PC-9 (cell line): ENCODE data around the gene OR1M1. TPM values are rescaled to one million over a fixed set of nuclear protein-coding genes. Genes with fewer than 3 reads are reported as not detected.
"Not testable (repeated sequence)": the region's sequence is repeated elsewhere in the genome, so short reads cannot be mapped to it uniquely, and the experiment has no call there.

ENCODE experiments used
- BruUV-seq: library from RNA; stranded (reverse); fragments of 400-500 nt; replicated peaks from 2 replicates; lab custom pipeline; 2021; lab: Mats Ljungman, UMichigan
- CTCF ChIA-PET: fragments of 300-600 bp; sonication (Branson Sonifier 250); formaldehyde crosslinking; loops from one replicate; lab custom pipeline; 2022; ENCODE audit warnings: antibody characterized with exemption; lab: Charles Lee
- POLR2A ChIA-PET: fragments of 300-600 bp; sonication (Branson Sonifier 250); formaldehyde crosslinking; loops from one replicate; lab custom pipeline; 2022; ENCODE audit warnings: antibody characterized with exemption; ENCODE audit not compliant: unreplicated experiment; lab: Charles Lee
- DNase-seq, 2 experiments: peaks; one replicate each; pipeline versions ENCODE4 v3.0.0 to v3.0.0-alpha.2; 2015 to 2022; ENCODE audit warnings: mixed read lengths in 1 of 2
- H2AFZ ChIP-seq: fragments of 200-600 bp; sonication (generic); 2 replicates; pipeline ENCODE4 v1.8.1; 2017; ENCODE audit warnings: antibody characterized with exemption
- H3F3A ChIP-seq: fragments of 200-600 bp; sonication (generic); 2 replicates; pipeline ENCODE4 v1.8.1; 2017; ENCODE audit warnings: antibody characterized with exemption, mild to moderate bottlenecking, low read depth; ENCODE audit not compliant: insufficient read depth
- H3K27ac ChIP-seq: fragments of 200-600 bp; sonication (generic); 2 replicates; pipeline ENCODE4 v1.6.1; 2016; ENCODE audit warnings: mixed run types
- H3K27me3 ChIP-seq: fragments of 200-600 bp; sonication (generic); 2 replicates; pipeline ENCODE4 v1.6.1; 2016; ENCODE audit warnings: low read depth, mixed run types; ENCODE audit not compliant: insufficient read depth
- H3K36me3 ChIP-seq: fragments of 200-600 bp; sonication (generic); 2 replicates; pipeline ENCODE4 v1.6.1; 2016; ENCODE audit warnings: low read depth, mixed run types
- H3K4me1 ChIP-seq: fragments of 200-600 bp; sonication (generic); replicated peaks from 2 replicates; pipeline ENCODE4 v1.6.1; 2016; ENCODE audit warnings: mixed run types; ENCODE audit not compliant: insufficient read depth
- H3K4me2 ChIP-seq: fragments of 200-600 bp; sonication (generic); 2 replicates; pipeline ENCODE4 v1.6.1; 2017; ENCODE audit warnings: mixed run types
- H3K4me3 ChIP-seq: fragments of 200-600 bp; sonication (generic); 2 replicates; pipeline ENCODE4 v1.6.1; 2016; ENCODE audit warnings: mixed run types
- H3K79me2 ChIP-seq: fragments of 200-600 bp; sonication (generic); 2 replicates; pipeline ENCODE4 v1.6.1; 2017; ENCODE audit warnings: low read depth, mixed run types
- H3K9me2 ChIP-seq: fragments of 200-600 bp; sonication (generic); 2 replicates; pipeline ENCODE4 v1.8.1; 2017; ENCODE audit warnings: mild to moderate bottlenecking; ENCODE audit not compliant: insufficient read depth
- H3K9me3 ChIP-seq: fragments of 200-600 bp; sonication (generic); 2 replicates; pipeline ENCODE4 v1.8.1; 2016; ENCODE audit warnings: low read depth; ENCODE audit not compliant: insufficient read depth
- H4K20me1 ChIP-seq: fragments of 200-600 bp; sonication (generic); 2 replicates; pipeline ENCODE4 v1.8.1; 2017; ENCODE audit not compliant: insufficient read depth
- EZH2 ChIP-seq: fragments of 200-600 bp; sonication (generic); IDR thresholded peaks from 2 replicates; pipeline ENCODE4 v1.8.0; 2017; ENCODE audit warnings: antibody characterized with exemption, low read depth
- intact Hi-C: fragments of 100-400 bp; cut with micrococcal nuclease; formaldehyde crosslinking; loops from one replicate; pipeline ENCODE4 v1.10.0; 2022; ENCODE audit not compliant: unreplicated experiment
- total RNA-seq: library from RNA; stranded (reverse); gene quantifications from 2 replicates; pipeline ENCODE4 v1.2.3, GENCODE V29; 2021
- TF ChIP-seq, protein P1 (sequence below): fragments of 200-600 bp; sonication (generic); conservative IDR thresholded peaks from 2 replicates; pipeline ENCODE4 v1.6.1; 2017; ENCODE audit warnings: mixed run types, antibody characterized with exemption, mild to moderate bottlenecking, moderate library complexity

The OR1M1 gene
- total RNA-seq, 1 experiment from 2014 or later = not detected

DNA sequence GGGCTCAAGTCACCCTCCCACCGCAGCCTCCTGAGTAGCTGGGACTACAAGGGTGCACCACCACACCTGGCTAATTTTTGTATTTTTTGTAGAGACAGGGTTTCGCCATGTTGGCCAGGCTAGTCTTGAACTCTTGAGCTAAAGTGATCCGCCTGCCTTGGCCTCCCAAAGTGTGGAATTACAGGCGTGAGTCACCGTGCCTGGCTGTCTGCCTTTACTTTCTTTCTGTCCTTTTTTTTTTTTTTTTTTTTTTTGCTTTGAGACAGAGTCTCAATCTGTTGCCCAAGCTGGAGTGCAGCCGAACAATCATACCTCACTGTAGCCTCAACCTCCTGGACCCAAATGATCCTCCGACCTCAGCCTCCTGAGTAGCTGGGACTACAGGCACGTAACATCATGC lies 25.0 kb upstream of the OR1M1 start:
- Histone ChIP-seq H3K4me2 (no peak overlapping the region), H3K79me2 (no peaks in the 10 kb centered on the region), H3K4me3 (no peak overlapping the region), H4K20me1 (no peaks in the 10 kb centered on the region), H2AFZ (no peak overlapping the region), H3K36me3 (no peaks in the 10 kb centered on the region), H3K4me1 (peaks cover 22% of the 10 kb centered on the region), H3F3A (peaks cover 18% of the 10 kb centered on the region), H3K27me3 (no peaks in the 10 kb centered on the region), H3K9me3 (no peaks in the 10 kb centered on the region), H3K27ac (no peak overlapping the region), H3K9me2 (no peaks in the 10 kb centered on the region)
- intact Hi-C loops = no loop called here
- DNase-seq = no peak
- TF ChIP-seq, protein P1, sequence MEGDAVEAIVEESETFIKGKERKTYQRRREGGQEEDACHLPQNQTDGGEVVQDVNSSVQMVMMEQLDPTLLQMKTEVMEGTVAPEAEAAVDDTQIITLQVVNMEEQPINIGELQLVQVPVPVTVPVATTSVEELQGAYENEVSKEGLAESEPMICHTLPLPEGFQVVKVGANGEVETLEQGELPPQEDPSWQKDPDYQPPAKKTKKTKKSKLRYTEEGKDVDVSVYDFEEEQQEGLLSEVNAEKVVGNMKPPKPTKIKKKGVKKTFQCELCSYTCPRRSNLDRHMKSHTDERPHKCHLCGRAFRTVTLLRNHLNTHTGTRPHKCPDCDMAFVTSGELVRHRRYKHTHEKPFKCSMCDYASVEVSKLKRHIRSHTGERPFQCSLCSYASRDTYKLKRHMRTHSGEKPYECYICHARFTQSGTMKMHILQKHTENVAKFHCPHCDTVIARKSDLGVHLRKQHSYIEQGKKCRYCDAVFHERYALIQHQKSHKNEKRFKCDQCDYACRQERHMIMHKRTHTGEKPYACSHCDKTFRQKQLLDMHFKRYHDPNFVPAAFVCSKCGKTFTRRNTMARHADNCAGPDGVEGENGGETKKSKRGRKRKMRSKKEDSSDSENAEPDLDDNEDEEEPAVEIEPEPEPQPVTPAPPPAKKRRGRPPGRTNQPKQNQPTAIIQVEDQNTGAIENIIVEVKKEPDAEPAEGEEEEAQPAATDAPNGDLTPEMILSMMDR = no peak
- no peak for TF ChIP-seq EZH2
- POLR2A ChIA-PET = no interaction called here
- no TSS peak for BruUV-seq
- CTCF ChIA-PET = interaction anchor here (0.6 kb wide), 1 partner anchor 14 kb away, joined by 9 read pairs; no protein-coding TSS in a partner anchor

DNA sequence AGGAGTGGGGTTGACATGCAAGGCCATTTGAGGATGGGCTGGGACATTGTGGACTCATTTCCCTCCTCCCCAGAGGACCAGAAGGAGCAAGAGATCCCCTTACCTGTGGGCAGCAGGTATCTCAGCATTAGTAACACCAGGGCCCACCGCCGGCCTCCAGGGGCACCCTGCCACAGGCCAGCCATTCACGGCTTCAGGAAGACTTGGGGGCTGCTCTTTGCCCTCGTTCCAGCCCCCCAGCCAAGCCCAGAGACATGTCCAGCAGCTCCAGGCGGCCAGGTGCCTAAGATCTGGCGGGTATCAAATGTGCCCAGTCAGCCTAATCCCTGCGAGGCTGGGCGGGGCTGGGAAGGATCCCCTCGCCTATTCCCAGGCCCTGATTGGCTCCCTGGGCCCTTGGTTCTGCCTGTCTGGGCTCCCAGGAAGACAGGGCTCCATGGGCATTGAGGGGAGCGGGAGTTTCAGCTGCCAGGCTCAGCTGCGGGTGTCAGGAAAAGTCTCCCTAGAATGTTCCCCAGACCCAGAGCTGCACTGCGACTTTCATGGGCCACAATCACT lies 21.3 kb upstream of the OR1M1 start:
- TF ChIP-seq, protein P1 = no peak
- TF ChIP-seq EZH2 = no peak
- no peaks in the 10 kb centered on the region for H3K9me2 ChIP-seq
- intact Hi-C loops = no loop called here
- no peaks in the 10 kb centered on the region for H3K36me3 ChIP-seq
- H2AFZ ChIP-seq = no peak overlapping the region
- ChIA-PET CTCF (no interaction called here), POLR2A (no interaction called here)
- H4K20me1 ChIP-seq = no peaks in the 10 kb centered on the region
- H3K27me3 ChIP-seq = no peaks in the 10 kb centered on the region
- no peaks in the 10 kb centered on the region for H3K79me2 ChIP-seq
- H3K9me3 ChIP-seq = no peaks in the 10 kb centered on the region
- no peak overlapping the region for H3K27ac ChIP-seq
- no peak overlapping the region for H3K4me2 ChIP-seq
- BruUV-seq = no TSS peak
- H3K4me3 ChIP-seq = no peak overlapping the region
- DNase-seq = no peak
- H3K4me1 ChIP-seq = peaks cover 16% of the 10 kb centered on the region
- H3F3A ChIP-seq = peaks cover 5% of the 10 kb centered on the region

DNA sequence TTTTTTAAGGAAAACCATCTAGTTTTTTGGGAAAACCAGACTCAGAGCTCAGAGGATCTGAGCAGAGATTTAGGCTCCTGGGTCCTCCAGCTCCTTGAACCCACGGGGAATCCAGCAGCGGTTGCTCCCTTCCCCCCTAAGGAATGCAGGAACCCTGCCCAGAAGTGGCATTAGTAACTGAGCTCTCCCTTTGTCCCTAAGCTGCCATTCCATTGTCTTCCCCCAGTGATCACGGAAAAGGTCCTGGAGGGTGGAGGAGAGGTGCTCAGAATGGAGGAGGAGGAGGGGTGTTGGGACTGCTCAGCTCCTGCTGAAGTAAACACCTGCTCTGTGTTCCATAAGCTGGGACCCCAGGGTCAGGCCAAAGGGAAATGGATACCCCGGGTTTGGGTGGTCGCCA lies 16.8 kb upstream of the OR1M1 start:
- Histone ChIP-seq H3K9me2 (no peaks in the 10 kb centered on the region), H3F3A (peaks cover 18% of the 10 kb centered on the region), H3K4me3 (no peak overlapping the region), H3K79me2 (no peaks in the 10 kb centered on the region), H3K27me3 (no peaks in the 10 kb centered on the region), H2AFZ (no peak overlapping the region), H3K36me3 (no peaks in the 10 kb centered on the region), H3K27ac (no peak overlapping the region), H4K20me1 (no peaks in the 10 kb centered on the region), H3K4me2 (peak overlapping the region; percentile 48; the same call in 1 of the 2 replicates), H3K4me1 (peaks cover 16% of the 10 kb centered on the region), H3K9me3 (no peaks in the 10 kb centered on the region)
- ChIA-PET CTCF (interaction anchor here (0.6 kb wide), 2 partner anchors 15 to 416 kb away, joined by 3 read pairs; no protein-coding TSS in a partner anchor), POLR2A (interaction anchor here (0.5 to 1.1 kb wide), 6 partner anchors 14 to 161 kb away, joined by 3 to 17 read pairs (median 10); no protein-coding TSS in a partner anchor)
- no TSS peak for BruUV-seq
- TF ChIP-seq, protein P1 = no peak
- no peak for TF ChIP-seq EZH2
- peak; percentile 42 to 66 for DNase-seq
- intact Hi-C loops = loop anchor here (1.0 kb wide), 1 partner anchor 38 kb away; no protein-coding TSS in a partner anchor

DNA sequence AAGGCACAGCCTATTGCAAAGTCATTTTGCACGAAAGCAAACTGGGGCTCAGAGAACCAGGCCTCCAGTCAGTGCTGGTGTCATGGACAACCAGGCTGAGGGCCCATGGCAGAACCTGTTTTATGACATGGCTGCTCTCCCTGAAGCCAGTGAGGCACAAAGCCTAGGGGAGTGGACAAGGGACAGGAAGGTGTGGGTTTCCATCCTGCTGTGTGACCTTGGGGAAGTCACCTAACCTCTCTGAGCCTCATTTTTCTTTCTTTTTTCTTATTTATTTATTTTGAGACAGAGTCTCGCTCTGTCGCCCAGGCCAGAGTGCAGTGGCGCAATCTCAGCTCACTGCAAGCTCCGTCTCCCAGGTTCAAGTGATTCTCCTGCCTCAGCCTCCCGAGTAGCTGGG lies 15.1 kb upstream of the OR1M1 start:
- POLR2A ChIA-PET = interaction anchor here (0.6 kb wide), 1 partner anchor 32 kb away, joined by 5 read pairs; no protein-coding TSS in a partner anchor
- H3K27ac ChIP-seq, H3K4me2 ChIP-seq, CTCF ChIA-PET, H3K36me3 ChIP-seq, H2AFZ ChIP-seq, H3K27me3 ChIP-seq, H4K20me1 ChIP-seq, H3K9me3 ChIP-seq, H3K9me2 ChIP-seq, intact Hi-C loops, H3K79me2 ChIP-seq, H3K4me3 ChIP-seq, BruUV-seq, DNase-seq: not testable (repeated sequence)
- Histone ChIP-seq H3K4me1 (peaks cover 29% of the 10 kb centered on the region), H3F3A (peaks cover 32% of the 10 kb centered on the region)
